Anterior cingulate cortex (tissue), 58 donors: Measurements from ENCODE around the gene ROBO1.
"Not testable (repeated sequence)": the region's sequence is repeated elsewhere in the genome, so short reads cannot be mapped to it uniquely, and the experiment has no call there.

ENCODE experiments used
- DNase-seq, 58 donors: peaks; one replicate each; lab custom pipeline; 2025; lab: John Stamatoyannopoulos, UW

The ROBO1 gene

GRCh38 chr3:78792212-78792611 is 975.6 kb downstream of the ROBO1 start:
- no peak for DNase-seq

GRCh38 chr3:78791753-78792152 is 976.0 kb downstream of the ROBO1 start:
- DNase-seq, result no peak

- DNase-seq, result no peak
Observed at GRCh38 chr3:78788839-78789238, 979.0 kb downstream of the ROBO1 start.

GRCh38 chr3:78785004-78785403 is 982.8 kb downstream of the ROBO1 start:
- no peak for DNase-seq

GRCh38 chr3:78781351-78781750 is 986.4 kb downstream of the ROBO1 start:
- no peak for DNase-seq

GRCh38 chr3:78765671-78766485 is 1001.9 kb downstream of the ROBO1 start:
- no peak for DNase-seq

GRCh38 chr3:78764634-78765033 is 1003.2 kb downstream of the ROBO1 start:
- no peak for DNase-seq

GRCh38 chr3:78762121-78762520 is 1005.7 kb downstream of the ROBO1 start:
- no peak for DNase-seq

GRCh38 chr3:78761126-78761525 is 1006.7 kb downstream of the ROBO1 start:
- DNase-seq, result no peak

GRCh38 chr3:78757731-78758130 is 1010.1 kb downstream of the ROBO1 start:
- DNase-seq, result peak in 4 of 58 donors; percentile 9 to 18 (median 12)

GRCh38 chr3:78754066-78754743 is 1013.6 kb downstream of the ROBO1 start:
- peak in 7 of 58 donors; percentile 3 to 67 (median 17) for DNase-seq

GRCh38 chr3:78751266-78751665 is 1016.5 kb downstream of the ROBO1 start:
- no peak for DNase-seq

GRCh38 chr3:78750291-78750690 is 1017.5 kb downstream of the ROBO1 start:
- not testable (repeated sequence) for DNase-seq

GRCh38 chr3:78749056-78749455 is 1018.7 kb downstream of the ROBO1 start:
- DNase-seq, result no peak

GRCh38 chr3:78745847-78746246 is 1022.0 kb downstream of the ROBO1 start:
- DNase-seq, result no peak

- DNase-seq, result no peak
Observed at GRCh38 chr3:78742491-78742890, 1025.3 kb downstream of the ROBO1 start.

GRCh38 chr3:78742041-78742440 is 1025.8 kb downstream of the ROBO1 start:
- no peak for DNase-seq

- DNase-seq, result no peak
Observed at GRCh38 chr3:78741066-78741645, 1026.6 kb downstream of the ROBO1 start.

- DNase-seq, result no peak
Observed at GRCh38 chr3:78738833-78739232, 1029.0 kb downstream of the ROBO1 start.

GRCh38 chr3:78737988-78738387 is 1029.8 kb downstream of the ROBO1 start:
- no peak for DNase-seq

GRCh38 chr3:78736863-78737262 is 1030.9 kb downstream of the ROBO1 start:
- DNase-seq, result no peak
